Hepatocyte (in vitro differentiated cells): Measurements from ENCODE around the gene HSP90AA1. TPM values are rescaled to one million over a fixed set of nuclear protein-coding genes. Genes with fewer than 3 reads are reported as not detected.

Experiments used
- DNase-seq: peaks from one replicate; pipeline ENCODE4 v3.0.0-alpha.2; 2016; ENCODE audit warnings: low spot score
- H2AFZ ChIP-seq: fragments of 200-600 bp; sonication (generic); 2 replicates; pipeline ENCODE4 v1.6.0; 2016; ENCODE audit warnings: antibody characterized with exemption, mild to moderate bottlenecking
- H3K27ac ChIP-seq: fragments of 200-600 bp; sonication (generic); 2 replicates; pipeline ENCODE4 v1.5.1; 2016; ENCODE audit warnings: mild to moderate bottlenecking
- H3K27me3 ChIP-seq: fragments of 200-600 bp; sonication (generic); 2 replicates; pipeline ENCODE4 v1.6.1; 2016
- H3K36me3 ChIP-seq: fragments of 200-600 bp; sonication (generic); replicated peaks from 2 replicates; pipeline ENCODE4 v1.5.1; 2016; ENCODE audit warnings: low read depth; ENCODE audit not compliant: insufficient read depth
- H3K4me1 ChIP-seq: fragments of 200-600 bp; sonication (generic); 2 replicates; pipeline ENCODE4 v1.5.1; 2016; ENCODE audit warnings: mild to moderate bottlenecking, moderate library complexity; ENCODE audit not compliant: insufficient read depth
- H3K4me2 ChIP-seq: fragments of 200-600 bp; sonication (generic); 2 replicates; pipeline ENCODE4 v1.6.0; 2016
- H3K4me3 ChIP-seq: fragments of 200-600 bp; sonication (generic); 2 replicates; pipeline ENCODE4 v1.5.1; 2016; ENCODE audit warnings: mild to moderate bottlenecking
- H3K79me2 ChIP-seq: fragments of 200-600 bp; sonication (generic); 2 replicates; pipeline ENCODE4 v1.6.0; 2017; ENCODE audit warnings: mild to moderate bottlenecking
- H3K9me2 ChIP-seq: fragments of 200-600 bp; sonication (generic); replicated peaks from 2 replicates; pipeline ENCODE4 v1.6.0; 2017; ENCODE audit warnings: mild to moderate bottlenecking; ENCODE audit not compliant: insufficient read depth
- H3K9me3 ChIP-seq: fragments of 200-600 bp; sonication (generic); 2 replicates; pipeline ENCODE4 v1.5.1; 2016; ENCODE audit warnings: low read depth, mild to moderate bottlenecking
- H4K20me1 ChIP-seq: fragments of 200-600 bp; sonication (generic); 2 replicates; pipeline ENCODE4 v1.6.0; 2016; ENCODE audit warnings: mild to moderate bottlenecking; ENCODE audit not compliant: insufficient read depth, poor library complexity, severe bottlenecking
- EZH2 ChIP-seq: fragments of 200-600 bp; sonication (generic); IDR thresholded peaks from 2 replicates; pipeline ENCODE4 v1.6.1; 2016; ENCODE audit warnings: antibody characterized with exemption, mild to moderate bottlenecking, borderline replicate concordance
- EZH2phosphoT487 ChIP-seq: fragments of 200-600 bp; sonication (generic); IDR thresholded peaks from one replicate; pipeline ENCODE4 v1.6.1; 2018; ENCODE audit warnings: antibody characterized with exemption, mild to moderate bottlenecking, low read depth, moderate library complexity; ENCODE audit not compliant: unreplicated experiment, severe bottlenecking
- WGBS: methylation state at CpG from one replicate; pipeline ENCODE4 v1.1.6; 2016; ENCODE audit warnings: low lambda C conversion rate; ENCODE audit errors: missing lambda C conversion rate; 5-methylcytosine and 5-hydroxymethylcytosine counted together
- polyA plus RNA-seq: library from polyadenylated mRNA; unstranded; fragments of >200 nt; fragmentation: Nextera tagmentation; extraction: Ambion mirVana; gene quantifications from 2 replicates; pipeline ENCODE4 v1.2.1, GENCODE V29; 2016
- total RNA-seq: library from RNA; depleted of rRNA; stranded (reverse); fragments of >200 nt; gene quantifications from 2 replicates; pipeline ENCODE4 v1.2.3, GENCODE V29; 2014
- TF ChIP-seq, protein P1 (sequence below): fragments of 200-600 bp; sonication (generic); IDR thresholded peaks from 2 replicates; pipeline ENCODE4 v1.5.1; 2016; ENCODE audit warnings: antibody characterized with exemption, mild to moderate bottlenecking; ENCODE audit not compliant: poor library complexity

HSP90AA1 gene
- total and polyA plus RNA-seq, 2 experiments from 2014 or later, result 503 to 589 TPM

DNA sequence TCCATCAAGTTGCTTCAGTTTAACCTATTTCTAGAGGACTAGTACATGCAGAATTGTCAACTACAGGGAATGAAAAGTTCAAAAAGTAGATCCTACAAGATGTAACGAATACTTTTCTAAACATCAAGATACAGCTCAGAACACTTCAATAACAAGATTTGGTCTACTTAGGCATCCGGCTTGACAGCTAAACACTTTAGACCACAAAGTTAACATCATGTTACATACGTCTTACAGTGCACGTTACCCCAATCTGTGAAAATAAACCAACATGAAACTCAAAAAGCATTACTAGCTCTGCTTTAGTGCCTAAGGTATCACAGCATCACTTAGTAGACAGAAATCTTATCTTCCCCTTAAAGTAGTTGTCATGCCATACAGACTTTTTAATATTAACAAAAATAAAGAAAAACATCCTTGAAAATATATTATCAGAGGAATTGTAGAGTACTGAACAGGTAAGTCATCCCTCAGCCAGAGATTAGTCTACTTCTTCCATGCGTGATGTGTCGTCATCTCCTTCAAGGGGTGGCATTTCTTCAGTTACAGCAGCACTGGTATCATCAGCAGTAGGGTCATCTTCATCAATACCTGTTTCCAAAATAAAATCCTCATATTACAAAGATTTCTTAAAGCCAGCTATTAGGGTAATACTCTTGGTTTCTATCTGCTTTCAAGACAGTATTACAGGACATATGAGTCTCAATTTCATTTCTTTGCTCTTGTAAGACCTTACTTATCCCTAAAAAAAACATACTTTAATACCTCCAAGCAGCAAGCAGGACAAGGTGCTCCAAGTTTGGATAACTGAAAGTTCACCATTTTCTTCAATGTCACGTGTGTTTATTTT, 5.4 kb downstream of the HSP90AA1 start:
- Histone ChIP-seq H3K4me1 (peaks cover 22% of the 10 kb centered on the region), H3K4me3 (no peak overlapping the region), H4K20me1 (peaks cover 48% of the 10 kb centered on the region), H2AFZ (no peak overlapping the region), H3K36me3 (peaks cover 6% of the 10 kb centered on the region), H3K79me2 (peaks cover 42% of the 10 kb centered on the region), H3K9me2 (no peaks in the 10 kb centered on the region), H3K9me3 (no peaks in the 10 kb centered on the region), H3K4me2 (peak overlapping the region; percentile 77), H3K27me3 (no peaks in the 10 kb centered on the region), H3K27ac (no peak overlapping the region)
- 94% methylated on average over 7 of the region's 7 CpGs for WGBS
- no peak for DNase-seq
- TF ChIP-seq EZH2 (no peak), EZH2phosphoT487 (no peak)
- TF ChIP-seq, protein P1, sequence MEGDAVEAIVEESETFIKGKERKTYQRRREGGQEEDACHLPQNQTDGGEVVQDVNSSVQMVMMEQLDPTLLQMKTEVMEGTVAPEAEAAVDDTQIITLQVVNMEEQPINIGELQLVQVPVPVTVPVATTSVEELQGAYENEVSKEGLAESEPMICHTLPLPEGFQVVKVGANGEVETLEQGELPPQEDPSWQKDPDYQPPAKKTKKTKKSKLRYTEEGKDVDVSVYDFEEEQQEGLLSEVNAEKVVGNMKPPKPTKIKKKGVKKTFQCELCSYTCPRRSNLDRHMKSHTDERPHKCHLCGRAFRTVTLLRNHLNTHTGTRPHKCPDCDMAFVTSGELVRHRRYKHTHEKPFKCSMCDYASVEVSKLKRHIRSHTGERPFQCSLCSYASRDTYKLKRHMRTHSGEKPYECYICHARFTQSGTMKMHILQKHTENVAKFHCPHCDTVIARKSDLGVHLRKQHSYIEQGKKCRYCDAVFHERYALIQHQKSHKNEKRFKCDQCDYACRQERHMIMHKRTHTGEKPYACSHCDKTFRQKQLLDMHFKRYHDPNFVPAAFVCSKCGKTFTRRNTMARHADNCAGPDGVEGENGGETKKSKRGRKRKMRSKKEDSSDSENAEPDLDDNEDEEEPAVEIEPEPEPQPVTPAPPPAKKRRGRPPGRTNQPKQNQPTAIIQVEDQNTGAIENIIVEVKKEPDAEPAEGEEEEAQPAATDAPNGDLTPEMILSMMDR, result no peak

DNA sequence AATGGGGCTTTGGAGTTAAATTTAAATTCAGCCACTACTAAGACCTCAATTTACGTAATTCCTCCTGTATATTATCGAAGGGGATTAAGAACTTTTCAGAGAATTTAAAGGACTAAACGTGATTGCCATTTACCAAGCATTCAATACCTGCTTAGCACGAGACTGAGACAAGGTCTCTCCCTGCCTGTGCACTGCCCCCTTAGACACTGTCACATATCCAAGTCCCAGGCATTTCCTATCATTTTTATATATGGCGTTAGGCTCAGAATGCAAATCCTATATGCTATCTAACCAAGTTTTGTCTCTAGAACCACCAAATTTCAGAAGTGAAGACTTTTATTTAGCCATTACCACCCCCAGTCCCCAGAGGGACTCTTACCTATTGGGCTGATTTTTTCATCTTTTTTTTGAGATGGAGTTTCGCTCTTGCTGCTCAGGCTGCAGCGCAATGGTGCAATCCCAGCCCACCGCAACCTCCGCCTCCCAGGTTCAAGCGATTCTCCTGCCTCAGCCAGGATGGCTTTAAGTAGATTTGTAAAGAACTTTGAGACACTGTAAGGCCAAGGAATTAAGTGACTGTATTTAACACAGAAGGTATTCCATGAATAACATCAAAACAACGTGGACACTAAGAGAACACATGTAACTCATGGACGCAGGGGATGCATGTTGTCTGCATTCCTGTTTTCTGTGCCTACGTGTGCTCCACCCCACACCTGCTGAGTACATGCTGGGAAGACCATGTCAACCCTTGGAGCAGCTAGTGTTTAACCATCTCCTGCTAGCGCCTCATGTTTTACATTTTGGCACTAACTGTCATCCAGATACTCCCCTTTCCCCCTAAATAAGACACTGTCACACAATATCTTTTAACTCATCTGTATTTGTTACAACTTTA, 6.4 kb downstream of the HSP90AA1 start:
- 81% methylated on average over 14 of the region's 14 CpGs for WGBS
- no peak overlapping the region for H3K4me2 ChIP-seq
- H3K4me1 ChIP-seq, result peaks cover 21% of the 10 kb centered on the region
- no peaks in the 10 kb centered on the region for H3K27me3 ChIP-seq
- H3K9me3 ChIP-seq, result no peaks in the 10 kb centered on the region
- peaks cover 40% of the 10 kb centered on the region for H4K20me1 ChIP-seq
- DNase-seq, result no peak
- peaks cover 6% of the 10 kb centered on the region for H3K36me3 ChIP-seq
- peaks cover 33% of the 10 kb centered on the region for H3K79me2 ChIP-seq
- no peaks in the 10 kb centered on the region for H3K9me2 ChIP-seq
- H3K27ac ChIP-seq, result no peak overlapping the region
- no peak for TF ChIP-seq EZH2phosphoT487
- TF ChIP-seq, protein P1, result no peak
- no peak for TF ChIP-seq EZH2
- no peak overlapping the region for H2AFZ ChIP-seq
- no peak overlapping the region for H3K4me3 ChIP-seq

DNA sequence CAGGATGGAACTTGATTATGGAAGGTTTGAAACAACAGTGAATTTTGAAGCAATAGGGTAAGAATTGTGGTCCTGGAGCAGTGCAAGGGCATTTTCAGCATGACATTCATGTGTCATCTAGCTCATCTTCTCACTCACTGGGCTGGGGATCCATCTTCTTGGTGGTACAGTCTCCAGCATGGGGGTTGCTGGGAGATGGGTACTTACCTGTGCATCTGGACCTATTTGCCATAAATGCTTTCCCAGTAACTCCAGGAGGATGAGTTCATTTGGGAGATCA, 7.2 kb downstream of the HSP90AA1 start:
- Histone ChIP-seq H3K36me3 (peaks cover 6% of the 10 kb centered on the region), H3K27ac (no peak overlapping the region), H3K4me1 (peaks cover 13% of the 10 kb centered on the region), H4K20me1 (peaks cover 32% of the 10 kb centered on the region), H3K9me2 (no peaks in the 10 kb centered on the region), H3K4me2 (no peak overlapping the region), H3K79me2 (peaks cover 25% of the 10 kb centered on the region), H3K9me3 (no peaks in the 10 kb centered on the region), H2AFZ (no peak overlapping the region), H3K27me3 (no peaks in the 10 kb centered on the region), H3K4me3 (no peak overlapping the region)
- TF ChIP-seq EZH2, result no peak
- no peak for TF ChIP-seq EZH2phosphoT487
- TF ChIP-seq, protein P1, result no peak
- no peak for DNase-seq
